ENCODE data around the gene SAMD5.
A peak's percentile ranks its signal among the peaks of the same experiment; 100 is the strongest.

Gene SAMD5

DNA sequence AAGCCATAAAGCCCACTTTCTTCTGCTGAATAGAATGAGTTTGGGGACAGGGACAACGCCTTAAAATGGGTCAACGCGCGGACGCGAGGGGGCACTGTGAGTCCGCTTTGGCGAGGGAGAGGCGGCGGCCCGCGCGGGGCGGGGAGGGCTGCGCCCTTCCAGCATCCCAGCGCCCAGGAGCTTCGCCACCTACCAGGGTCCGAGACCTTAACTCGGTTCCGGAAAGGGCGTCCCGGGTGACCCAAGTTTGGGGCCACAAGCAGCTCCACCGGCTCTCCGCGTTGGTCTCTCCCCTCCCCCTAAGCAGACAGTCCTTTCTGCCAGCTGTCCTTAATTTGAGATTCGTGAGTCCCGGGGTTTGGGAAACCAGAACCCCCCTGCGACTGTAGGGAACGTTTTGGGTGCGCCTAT is 1.8 kb upstream of the SAMD5 start:
- Histone ChIP-seq H3K4me3 (replicated peaks; ENCODE audit: low read depth, low read length) (no peak overlapping the region), H3K27me3 (replicated peaks; ENCODE audit: control insufficient read depth, insufficient read depth, low read length) (peaks cover 2% of the 10 kb centered on the region; the same call in 1 of the 2 replicates)
- DNase-seq (ENCODE audit: extremely low read depth, insufficient read length): peak; percentile 40

DNA sequence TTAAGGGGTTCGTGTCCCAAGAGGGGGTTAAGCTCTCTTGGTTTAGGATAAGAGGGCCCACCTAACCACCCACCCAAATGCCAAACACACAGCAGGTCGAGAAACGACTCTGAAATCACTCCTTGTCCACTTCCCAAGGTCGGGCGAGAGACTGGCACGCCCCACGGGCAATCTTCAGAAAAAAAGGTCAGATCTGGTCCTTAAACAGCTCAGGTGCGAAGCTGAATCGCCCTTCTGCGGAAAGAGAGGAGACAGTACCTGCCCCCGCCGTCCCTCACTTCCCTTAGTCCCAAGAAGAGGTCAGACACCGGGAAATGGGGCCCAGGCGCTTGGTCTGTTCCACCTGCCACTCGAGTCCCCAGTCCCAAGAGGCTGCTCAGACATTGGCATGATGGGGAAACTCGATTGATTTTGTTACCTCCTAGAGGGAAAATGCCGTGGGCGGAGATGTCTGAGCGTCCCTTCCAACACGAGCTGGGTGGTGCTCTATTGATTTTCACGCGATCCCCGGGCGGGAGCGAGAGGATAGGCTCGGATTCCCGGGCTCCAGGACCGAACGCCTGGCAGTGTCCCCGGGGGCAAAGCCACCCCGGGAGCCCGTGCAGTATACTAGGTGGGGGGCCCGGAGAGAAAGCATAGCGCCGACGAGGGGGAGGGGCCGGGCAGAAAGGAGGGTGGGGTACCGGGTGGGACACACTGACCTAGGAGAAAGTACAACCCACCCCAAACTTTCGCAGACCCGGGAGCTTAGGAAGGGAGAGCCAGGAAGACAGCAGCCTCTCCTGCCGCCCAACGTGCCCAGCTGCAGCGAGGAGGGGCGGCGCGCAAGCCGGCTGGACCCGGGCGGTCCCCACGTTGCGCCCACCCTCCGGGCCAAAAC is 1.1 kb upstream of the SAMD5 start:
- peaks cover 2% of the 10 kb centered on the region; the same call in 1 of the 2 replicates for H3K27me3 ChIP-seq (replicated peaks; ENCODE audit: control insufficient read depth, insufficient read depth, low read length)
- DNase-seq (ENCODE audit: extremely low read depth, insufficient read length): peak; percentile 3

More for the DNA sequence above, 1.8 kb upstream of the SAMD5 start:
- H3K36me3 ChIP-seq (ENCODE audit: control insufficient read depth, insufficient read depth, low read length): no peaks in the 10 kb centered on the region
- TF ChIP-seq, protein P1, sequence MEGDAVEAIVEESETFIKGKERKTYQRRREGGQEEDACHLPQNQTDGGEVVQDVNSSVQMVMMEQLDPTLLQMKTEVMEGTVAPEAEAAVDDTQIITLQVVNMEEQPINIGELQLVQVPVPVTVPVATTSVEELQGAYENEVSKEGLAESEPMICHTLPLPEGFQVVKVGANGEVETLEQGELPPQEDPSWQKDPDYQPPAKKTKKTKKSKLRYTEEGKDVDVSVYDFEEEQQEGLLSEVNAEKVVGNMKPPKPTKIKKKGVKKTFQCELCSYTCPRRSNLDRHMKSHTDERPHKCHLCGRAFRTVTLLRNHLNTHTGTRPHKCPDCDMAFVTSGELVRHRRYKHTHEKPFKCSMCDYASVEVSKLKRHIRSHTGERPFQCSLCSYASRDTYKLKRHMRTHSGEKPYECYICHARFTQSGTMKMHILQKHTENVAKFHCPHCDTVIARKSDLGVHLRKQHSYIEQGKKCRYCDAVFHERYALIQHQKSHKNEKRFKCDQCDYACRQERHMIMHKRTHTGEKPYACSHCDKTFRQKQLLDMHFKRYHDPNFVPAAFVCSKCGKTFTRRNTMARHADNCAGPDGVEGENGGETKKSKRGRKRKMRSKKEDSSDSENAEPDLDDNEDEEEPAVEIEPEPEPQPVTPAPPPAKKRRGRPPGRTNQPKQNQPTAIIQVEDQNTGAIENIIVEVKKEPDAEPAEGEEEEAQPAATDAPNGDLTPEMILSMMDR (IDR thresholded peaks at IDR 0.05; ENCODE audit: insufficient read depth, low read length, poor library complexity, severe bottlenecking): peak; percentile 84

DNA sequence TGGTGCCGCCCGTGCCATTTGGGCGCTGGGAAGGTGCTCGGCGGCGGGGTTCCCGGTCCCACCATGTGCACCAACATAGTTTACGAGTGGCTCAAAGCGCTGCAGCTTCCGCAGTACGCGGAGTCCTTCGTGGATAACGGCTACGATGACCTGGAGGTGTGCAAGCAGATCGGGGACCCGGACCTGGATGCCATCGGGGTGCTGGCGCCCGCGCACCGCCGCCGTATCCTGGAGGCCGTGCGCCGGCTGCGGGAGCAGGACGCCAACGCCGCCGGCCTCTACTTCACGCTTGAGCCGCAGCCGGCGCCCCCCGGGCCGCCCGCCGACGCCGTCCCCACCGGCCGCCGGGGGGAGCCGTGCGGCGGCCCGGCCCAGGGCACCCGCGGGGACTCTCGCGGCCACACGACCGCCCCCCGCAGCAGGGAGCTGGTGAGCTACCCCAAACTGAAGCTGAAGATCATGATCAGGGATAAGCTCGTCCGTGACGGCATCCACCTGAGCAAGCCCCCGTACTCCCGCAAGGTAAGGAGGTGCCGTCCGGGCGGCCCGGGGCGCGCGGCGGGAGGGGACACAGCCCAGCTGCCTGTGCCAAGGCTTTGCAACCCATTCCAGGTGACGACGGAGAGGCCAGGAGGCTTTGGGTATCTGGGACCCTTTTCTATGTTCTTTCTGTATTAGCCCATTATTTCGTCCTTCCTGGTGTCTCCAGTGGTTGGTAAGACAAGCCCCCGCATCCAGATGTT is 547 bp downstream of the SAMD5 start:
- Histone ChIP-seq H3K27me3 (replicated peaks; ENCODE audit: control insufficient read depth, insufficient read depth, low read length) (peaks cover 2% of the 10 kb centered on the region; the same call in 1 of the 2 replicates), H3K4me3 (replicated peaks; ENCODE audit: low read depth, low read length) (no peak overlapping the region; the same call in 1 of the 2 replicates), H3K36me3 (ENCODE audit: control insufficient read depth, insufficient read depth, low read length) (no peaks in the 10 kb centered on the region)
- TF ChIP-seq, protein P1 (IDR thresholded peaks at IDR 0.05; ENCODE audit: insufficient read depth, low read length, poor library complexity, severe bottlenecking): no peak
- DNase-seq (ENCODE audit: extremely low read depth, insufficient read length): peak; percentile 22

More for the DNA sequence above, 1.1 kb upstream of the SAMD5 start:
- TF ChIP-seq, protein P1 (IDR thresholded peaks at IDR 0.05; ENCODE audit: insufficient read depth, low read length, poor library complexity, severe bottlenecking): no peak
- H3K4me3 ChIP-seq (replicated peaks; ENCODE audit: low read depth, low read length): peak overlapping the region; percentile 44
- H3K36me3 ChIP-seq (ENCODE audit: control insufficient read depth, insufficient read depth, low read length): no peaks in the 10 kb centered on the region

DNA sequence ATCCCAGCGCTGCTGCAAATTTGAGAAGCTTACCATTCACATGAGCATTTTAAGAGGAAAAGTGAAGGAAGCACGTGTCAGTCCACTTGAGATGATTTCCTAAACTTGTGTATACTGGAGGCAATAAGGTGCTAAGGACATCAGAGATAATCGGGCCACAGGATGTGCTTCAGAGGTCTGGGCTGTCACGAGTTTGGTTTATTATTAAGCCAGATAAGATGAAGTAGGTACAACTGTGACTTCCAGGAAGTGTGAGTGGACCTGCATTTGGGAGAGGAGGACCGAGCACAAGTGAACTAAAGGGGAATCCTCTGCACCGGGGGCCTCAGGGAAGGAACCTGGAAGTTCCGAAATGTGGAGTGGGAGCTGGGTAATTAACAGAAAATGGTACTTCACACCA is 1.4 kb downstream of the SAMD5 start:
- TF ChIP-seq, protein P1 (IDR thresholded peaks at IDR 0.05; ENCODE audit: insufficient read depth, low read length, poor library complexity, severe bottlenecking): no peak
- no peak for DNase-seq (ENCODE audit: extremely low read depth, insufficient read length)
- Histone ChIP-seq H3K27me3 (replicated peaks; ENCODE audit: control insufficient read depth, insufficient read depth, low read length) (peaks cover 2% of the 10 kb centered on the region; the same call in 1 of the 2 replicates), H3K36me3 (ENCODE audit: control insufficient read depth, insufficient read depth, low read length) (no peaks in the 10 kb centered on the region), H3K4me3 (replicated peaks; ENCODE audit: low read depth, low read length) (no peak overlapping the region)

DNA sequence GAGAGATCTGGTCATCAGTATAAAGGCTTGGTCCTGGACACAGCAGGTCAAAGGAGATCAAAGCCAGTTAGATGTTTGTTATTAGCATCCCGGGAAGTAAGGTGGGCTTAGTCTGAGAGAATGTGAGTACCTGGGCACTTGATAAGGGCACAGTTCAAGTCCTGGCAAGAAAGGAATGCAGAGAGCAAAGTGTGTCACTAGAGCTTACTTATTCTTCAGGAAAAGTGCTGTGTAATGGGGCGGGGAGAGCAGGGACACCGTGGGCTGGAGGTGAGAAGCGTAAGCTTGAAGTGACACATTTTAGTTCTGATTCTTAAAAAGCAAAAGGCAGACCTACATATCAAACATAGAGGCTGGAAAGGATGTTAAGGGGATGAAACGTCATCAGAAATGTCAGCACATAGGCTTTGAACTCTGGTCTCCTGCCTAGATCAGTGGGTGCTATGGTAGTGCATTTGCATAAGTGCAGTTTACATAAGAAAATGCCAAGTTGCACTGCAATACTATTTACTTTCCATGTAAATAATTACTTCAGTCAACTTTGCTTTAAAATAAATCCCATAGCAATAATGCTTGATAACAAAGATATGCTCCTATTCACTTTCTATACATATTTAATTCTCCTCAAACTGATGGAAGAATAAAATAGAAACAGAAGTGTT is 2.6 kb downstream of the SAMD5 start:
- Histone ChIP-seq H3K27me3 (replicated peaks; ENCODE audit: control insufficient read depth, insufficient read depth, low read length) (peaks cover 2% of the 10 kb centered on the region; the same call in 1 of the 2 replicates), H3K4me3 (replicated peaks; ENCODE audit: low read depth, low read length) (no peak overlapping the region), H3K36me3 (ENCODE audit: control insufficient read depth, insufficient read depth, low read length) (no peaks in the 10 kb centered on the region)
- DNase-seq (ENCODE audit: extremely low read depth, insufficient read length): no peak
- TF ChIP-seq, protein P1 (IDR thresholded peaks at IDR 0.05; ENCODE audit: insufficient read depth, low read length, poor library complexity, severe bottlenecking): no peak

All from GM06990 (cell line).